Activated CD8-positive, alpha-beta memory T cell treated with anti-CD3 and anti-CD28 coated beads for 48 hours (primary cell): Measurements from ENCODE around the gene ANXA7.
"Not testable (repeated sequence)": the region's sequence is repeated elsewhere in the genome, so short reads cannot be mapped to it uniquely, and the experiment has no call there.

ENCODE experiments used
- DNase-seq, 3 experiments: peaks; one replicate each; pipeline ENCODE4 v3.0.0-alpha.2; 2020; ENCODE audit warnings: low read depth in 2 of 3, low spot score in 2 of 3

ANXA7 gene

GRCh38 chr10:73340121-73340520 is 73.7 kb downstream of the ANXA7 start:
- no peak for DNase-seq

- no peak for DNase-seq
Observed at GRCh38 chr10:73339436-73339835, 74.4 kb downstream of the ANXA7 start.

- no peak for DNase-seq
Observed at GRCh38 chr10:73338801-73339368, 75.0 kb downstream of the ANXA7 start.

GRCh38 chr10:73333202-73333601 is 80.7 kb downstream of the ANXA7 start:
- DNase-seq: no peak

GRCh38 chr10:73332379-73332778 is 81.5 kb downstream of the ANXA7 start:
- DNase-seq: no peak

- not testable (repeated sequence) for DNase-seq
Observed at GRCh38 chr10:73328523-73328922, 85.3 kb downstream of the ANXA7 start.

- DNase-seq: not testable (repeated sequence)
Observed at GRCh38 chr10:73325290-73325689, 88.6 kb downstream of the ANXA7 start.
